H1 (cell line): ENCODE measurements around the gene STARD8. TPM values are rescaled to one million over a fixed set of nuclear protein-coding genes. Genes with fewer than 3 reads are reported as not detected.

Experiments
- CTCF ChIA-PET: fragments of 300-600 bp; sonication (Branson Sonifier 250); formaldehyde crosslinking; loops from one replicate; lab custom pipeline; 2021; ENCODE audit not compliant: partially characterized antibody; lab: Charles Lee
- POLR2A ChIA-PET: fragments of 300-600 bp; sonication (Branson Sonifier 250); formaldehyde crosslinking; loops from one replicate; lab custom pipeline; 2021; ENCODE audit warnings: inconsistent platforms; ENCODE audit not compliant: partially characterized antibody; lab: Charles Lee
- DNase-seq, 2 experiments: peaks; one replicate each; pipeline versions ENCODE4 v3.0.0 to v3.0.0-alpha.2; 2010 to 2022; ENCODE audit warnings: low spot score in 2 of 2, low read depth in 1 of 2, mixed read lengths in 1 of 2
- FAIRE-seq: peaks from 2 replicates; lab custom pipeline; 2011; peaks lifted over from hg19 to GRCh38; lab: Jason Lieb, UNC
- H2AFZ ChIP-seq: 2 replicates; pipeline ENCODE4 v1.8.1; 2012; ENCODE audit warnings: low read length, inconsistent platforms
- H2AK5ac ChIP-seq: 2 replicates; pipeline ENCODE4 v1.6.1; 2013; ENCODE audit warnings: low read depth, low read length
- H2BK120ac ChIP-seq: replicated peaks from 2 replicates; pipeline ENCODE3; 2013; ENCODE audit warnings: low read depth, low read length, inconsistent platforms
- H2BK12ac ChIP-seq: 2 replicates; pipeline ENCODE4 v1.6.1; 2013; ENCODE audit warnings: low read depth, low read length
- H2BK15ac ChIP-seq: 2 replicates; pipeline ENCODE4 v1.6.1; 2013; ENCODE audit warnings: low read length
- H2BK20ac ChIP-seq: 2 replicates; pipeline ENCODE4 v1.6.1; 2013; ENCODE audit warnings: low read length
- H2BK5ac ChIP-seq: 2 replicates; pipeline ENCODE4 v1.6.1; 2013; ENCODE audit warnings: low read depth, low read length
- H3K14ac ChIP-seq: 2 replicates; pipeline ENCODE4 v1.6.1; 2013; ENCODE audit warnings: inconsistent platforms; ENCODE audit not compliant: insufficient read length
- H3K18ac ChIP-seq: 2 replicates; pipeline ENCODE4 v1.6.1; 2013; ENCODE audit warnings: low read length; ENCODE audit errors: extremely low read depth
- H3K23ac ChIP-seq: 2 replicates; pipeline ENCODE4 v1.6.1; 2013; ENCODE audit warnings: inconsistent platforms; ENCODE audit not compliant: insufficient read length
- H3K23me2 ChIP-seq: 2 replicates; pipeline ENCODE4 v1.6.1; 2013; ENCODE audit warnings: low read depth, low read length
- H3K27ac ChIP-seq: 2 replicates; pipeline ENCODE4 v1.6.1; 2011; ENCODE audit warnings: low read depth, low read length, inconsistent platforms
- H3K27me3 ChIP-seq, 4 experiments: replicated peaks in 1 of 4; 1 replicate in 1 of 4; 2 replicates in 3 of 4; pipeline versions ENCODE4 v1.6.1 to v1.8.1; 2011 to 2013; ENCODE audit warnings: low read length in 3 of 4, mild to moderate bottlenecking in 3 of 4, inconsistent platforms in 2 of 4, mixed read lengths in 2 of 4, moderate library complexity in 1 of 4; ENCODE audit not compliant: control insufficient read depth in 3 of 4, insufficient read depth in 3 of 4; ENCODE audit errors: extremely low read depth in 1 of 4
- H3K36me3 ChIP-seq, 4 experiments: 2 replicates each; pipeline versions ENCODE4 v1.6.1 to v1.8.1; 2011 to 2013; ENCODE audit warnings: mild to moderate bottlenecking in 4 of 4, low read length in 3 of 4, moderate library complexity in 2 of 4, control low read depth in 1 of 4, inconsistent platforms in 1 of 4; ENCODE audit not compliant: insufficient read depth in 4 of 4, control insufficient read depth in 2 of 4
- H3K4ac ChIP-seq: replicated peaks from 2 replicates; pipeline ENCODE3; 2013; ENCODE audit warnings: low read length, low read depth, mixed read lengths, inconsistent platforms; ENCODE audit not compliant: insufficient read length
- H3K4me1 ChIP-seq, 4 experiments: replicated peaks in 1 of 4; 1 replicate in 1 of 4; 2 replicates in 3 of 4; pipeline versions ENCODE4 v1.6.1 to v1.8.1; 2011 to 2013; ENCODE audit warnings: low read length in 3 of 4, inconsistent platforms in 2 of 4, mixed read lengths in 1 of 4; ENCODE audit not compliant: insufficient read depth in 4 of 4, control insufficient read depth in 3 of 4
- H3K4me2 ChIP-seq, 2 experiments: 2 replicates each; pipeline versions ENCODE4 v1.6.1 to v1.8.1; 2011 to 2013; ENCODE audit warnings: low read depth in 2 of 2, low read length in 2 of 2, control low read depth in 1 of 2, inconsistent platforms in 1 of 2, mild to moderate bottlenecking in 1 of 2; ENCODE audit not compliant: insufficient read depth in 1 of 2
- H3K4me3 ChIP-seq, 4 experiments: fragments of 200-600, 300-600 bp in 1 of 4; sonication (generic), shearing (Covaris generic), sonication (Bioruptor Twin) in 1 of 4; 2 replicates each; pipeline versions ENCODE4 v1.5.1 to v1.8.1; 2011 to 2016; ENCODE audit warnings: low read length in 4 of 4, low read depth in 3 of 4, control low read depth in 2 of 4, inconsistent platforms in 2 of 4, mild to moderate bottlenecking in 2 of 4, mixed read lengths in 1 of 4, moderate library complexity in 1 of 4; ENCODE audit not compliant: insufficient read depth in 2 of 4; ENCODE audit errors: extremely low read depth in 1 of 4
- H3K56ac ChIP-seq: replicated peaks from 2 replicates; pipeline ENCODE3; 2013; ENCODE audit warnings: low read depth, mild to moderate bottlenecking, mixed read lengths, low read length, inconsistent platforms; ENCODE audit not compliant: insufficient read length
- H3K79me1 ChIP-seq: 2 replicates; pipeline ENCODE4 v1.6.1; 2013; ENCODE audit warnings: low read depth, low read length, control low read depth
- H3K79me2 ChIP-seq, 2 experiments: 2 replicates each; pipeline versions ENCODE4 v1.6.1 to v1.8.1; 2012 to 2013; ENCODE audit warnings: low read length in 2 of 2, mild to moderate bottlenecking in 2 of 2, inconsistent platforms in 1 of 2; ENCODE audit not compliant: insufficient read depth in 2 of 2, control insufficient read depth in 1 of 2
- H3K9ac ChIP-seq, 4 experiments: replicated peaks in 1 of 4; 1 replicate in 1 of 4; 2 replicates in 3 of 4; pipeline versions ENCODE4 v1.6.1 to v1.8.1; 2011 to 2013; ENCODE audit warnings: low read depth in 3 of 4, low read length in 3 of 4, control low read depth in 2 of 4, mild to moderate bottlenecking in 2 of 4, moderate library complexity in 2 of 4, inconsistent platforms in 1 of 4; ENCODE audit errors: extremely low read depth in 1 of 4
- H3K9me3 ChIP-seq, 2 experiments: 2 replicates each; pipeline versions ENCODE4 v1.6.1 to v1.8.1; 2012 to 2013; ENCODE audit warnings: mild to moderate bottlenecking in 2 of 2, moderate library complexity in 2 of 2, control low read depth in 1 of 2, inconsistent platforms in 1 of 2, low read depth in 1 of 2, low read length in 1 of 2, mixed read lengths in 1 of 2; ENCODE audit not compliant: insufficient read depth in 2 of 2
- H4K20me1 ChIP-seq, 2 experiments: replicated peaks in 1 of 2; 2 replicates each; pipeline versions ENCODE3 to v1.8.1; 2011 to 2013; ENCODE audit warnings: inconsistent platforms in 2 of 2, low read length in 2 of 2, mild to moderate bottlenecking in 1 of 2; ENCODE audit not compliant: insufficient read depth in 2 of 2, control insufficient read depth in 1 of 2
- H4K5ac ChIP-seq: 2 replicates; pipeline ENCODE4 v1.6.1; 2013; ENCODE audit warnings: low read length, low read depth, mixed read lengths, inconsistent platforms; ENCODE audit not compliant: insufficient read length
- H4K8ac ChIP-seq: 2 replicates; pipeline ENCODE4 v1.8.0; 2013; ENCODE audit warnings: mild to moderate bottlenecking, moderate library complexity, low read length, inconsistent platforms; ENCODE audit not compliant: insufficient read depth; ENCODE audit errors: extremely low read depth
- H4K91ac ChIP-seq: replicated peaks from 2 replicates; pipeline ENCODE3; 2013; ENCODE audit warnings: low read length, mixed read lengths, inconsistent platforms; ENCODE audit not compliant: insufficient read length
- ATF3 ChIP-seq: IDR thresholded peaks from 2 replicates; pipeline ENCODE4 v1.6.1; 2011; ENCODE audit warnings: low read depth, mild to moderate bottlenecking, low read length; ENCODE audit not compliant: insufficient read depth
- CTBP2 ChIP-seq: IDR thresholded peaks from 2 replicates; pipeline ENCODE4 v1.7.0; 2011; ENCODE audit warnings: borderline replicate concordance, mild to moderate bottlenecking, moderate library complexity, mixed read lengths, low read length; ENCODE audit not compliant: insufficient read depth, insufficient read length
- POU5F1 ChIP-seq: IDR thresholded peaks from 2 replicates; pipeline ENCODE4 v1.6.1; 2011; ENCODE audit warnings: low read depth, mild to moderate bottlenecking, low read length, moderate library complexity
- USF2 ChIP-seq: IDR thresholded peaks from 2 replicates; pipeline ENCODE4 v1.6.1; 2011; ENCODE audit warnings: low read length, improper control_type of control experiment
- WGBS, 2 experiments: shearing (Covaris generic) in 1 of 2; methylation state at CpG; one replicate each; pipeline versions ENCODE4 v1.1.6 to v1.1.7; 2013 to 2015; ENCODE audit warnings: low lambda C conversion rate in 2 of 2, mixed read lengths in 2 of 2, inconsistent platforms in 1 of 2, low coverage in 1 of 2, missing lambda C conversion rate in 1 of 2; ENCODE audit not compliant: insufficient replicate concordance in 2 of 2, insufficient coverage in 1 of 2, insufficient read length in 1 of 2; ENCODE audit errors: extremely low coverage in 1 of 2, missing lambda C conversion rate in 1 of 2; 5-methylcytosine and 5-hydroxymethylcytosine counted together
- polyA plus RNA-seq, 7 experiments: library from polyadenylated mRNA; depleted of rRNA in 3 of 7; stranded (reverse) in 5 of 7; unstranded in 2 of 7; fragments of >200 nt in 5 of 7; fragments of 200-250 nt in 2 of 7; gene quantifications; 1 replicate in 5 of 7; 2 replicates in 1 of 7; 4 replicates in 1 of 7; pipeline versions ENCODE4 v1.2.1 to v1.2.3, GENCODE V29; 2011 to 2013; ENCODE audit warnings: missing spikeins in 2 of 7, mixed read lengths in 2 of 7
- total RNA-seq: library from RNA; stranded (reverse); fragmentation: NEBNext Ultra II Directional; extraction: Animal tissue kit (Norgen Biotek cat#: 25700); gene quantifications from 2 replicates; pipeline ENCODE4 v1.2.1, GENCODE V29; 2021

Gene STARD8
- total and polyA plus RNA-seq, 2 of the 8 experiments (the other 6 are each of a cell fraction or from before 2014, with no cell fraction given): 1.8 to 3.8 TPM

GRCh38 chrX:68750316-68750715 lies 102.8 kb downstream of the STARD8 start:
- Histone ChIP-seq H2AFZ (no peak overlapping the region), H3K79me2 (no peaks in the 10 kb centered on the region), H3K23me2 (no peaks in the 10 kb centered on the region), H3K14ac (no peak overlapping the region), H2BK120ac (no peak overlapping the region), H3K56ac (no peak overlapping the region), H2BK20ac (no peak overlapping the region), H2BK15ac (no peak overlapping the region), H3K4me3 (no peak overlapping the region), H3K4me2 (no peak overlapping the region), H3K9me3 (no peaks in the 10 kb centered on the region), H3K4me1 (no peaks in the 10 kb centered on the region), H3K27ac (no peak overlapping the region), H3K36me3 (no peaks in the 10 kb centered on the region), H4K20me1 (no peaks in the 10 kb centered on the region), H3K23ac (no peak overlapping the region), H3K79me1 (no peaks in the 10 kb centered on the region), H3K27me3 (no peaks in the 10 kb centered on the region), H2AK5ac (no peak overlapping the region), H2BK5ac (no peak overlapping the region), H3K9ac (no peak overlapping the region), H4K8ac (no peak overlapping the region), H2BK12ac (no peak overlapping the region), H4K91ac (no peak overlapping the region), H4K5ac (no peak overlapping the region), H3K18ac (no peak overlapping the region), H3K4ac (no peak overlapping the region)
- ChIA-PET POLR2A (no interaction called here), CTCF (interaction anchor here (2.5 kb wide), 1 partner anchor 16 kb away, joined by 12 read pairs; no protein-coding TSS in a partner anchor)
- no peak for DNase-seq
- WGBS, 2 experiments: 94% methylated on average over 2 of the region's 3 CpGs; no CpG with 5 or more reads in 1 of the 2 experiments
- FAIRE-seq: no peak
- no peak for TF ChIP-seq ATF3
- TF ChIP-seq CTBP2: no peak
- TF ChIP-seq POU5F1: no peak
- TF ChIP-seq USF2: no peak
